IMR-90 (cell line): Measurements from ENCODE around the gene UPK3A. TPM values are rescaled to one million over a fixed set of nuclear protein-coding genes. Genes with fewer than 3 reads are reported as not detected.

Experiments used
- ATAC-seq: fragments of 200-7000 bp; cut with Tn5 transposase; 2 replicates; pipeline ENCODE4 v1.9.1; 2020; ENCODE audit warnings: low read depth, mild to moderate bottlenecking, moderate library complexity
- BruUV-seq: library from RNA; stranded (reverse); fragments of 400-500 nt; replicated peaks from 2 replicates; lab custom pipeline; 2021; lab: Mats Ljungman, UMichigan
- CTCF ChIA-PET: fragments of 300-600 bp; formaldehyde crosslinking; extraction: SDS; loops from one replicate; lab custom pipeline; 2021; ENCODE audit warnings: antibody characterized with exemption; lab: Yijun Ruan, JAX
- POLR2A ChIA-PET: fragments of 300-600 bp; sonication (Branson Sonifier 250); formaldehyde crosslinking; loops from one replicate; lab custom pipeline; 2022; ENCODE audit warnings: antibody characterized with exemption; ENCODE audit not compliant: unreplicated experiment; lab: Charles Lee
- DNase-seq: peaks from one replicate; pipeline ENCODE4 v3.0.0; 2013
- H2AFZ ChIP-seq: replicated peaks from 2 replicates; pipeline ENCODE3; 2013; ENCODE audit warnings: low read length, mild to moderate bottlenecking; ENCODE audit not compliant: poor library complexity
- H2AK5ac ChIP-seq: 2 replicates; pipeline ENCODE4 v1.6.1; 2013; ENCODE audit warnings: low read depth, low read length, inconsistent platforms
- H2AK9ac ChIP-seq: replicated peaks from 2 replicates; pipeline ENCODE3; 2013; ENCODE audit warnings: mild to moderate bottlenecking, low read depth, low read length, moderate library complexity; ENCODE audit not compliant: poor library complexity
- H2BK120ac ChIP-seq: 2 replicates; pipeline ENCODE4 v1.6.1; 2013; ENCODE audit warnings: low read depth, low read length, inconsistent platforms
- H2BK15ac ChIP-seq: 3 replicates; pipeline ENCODE4 v1.6.1; 2013; ENCODE audit warnings: low read depth, low read length, inconsistent platforms
- H2BK20ac ChIP-seq: 2 replicates; pipeline ENCODE4 v1.6.1; 2013; ENCODE audit warnings: low read depth, mild to moderate bottlenecking, inconsistent platforms, low read length, moderate library complexity
- H2BK5ac ChIP-seq: 2 replicates; pipeline ENCODE4 v1.6.1; 2013; ENCODE audit warnings: mild to moderate bottlenecking, low read depth, low read length, inconsistent platforms; ENCODE audit not compliant: poor library complexity, severe bottlenecking
- H3K14ac ChIP-seq: replicated peaks from 2 replicates; pipeline ENCODE4 v1.6.1; 2013; ENCODE audit warnings: low read depth, low read length, inconsistent platforms
- H3K18ac ChIP-seq: 2 replicates; pipeline ENCODE4 v1.6.1; 2013; ENCODE audit warnings: low read depth, low read length, control low read depth
- H3K23ac ChIP-seq: 2 replicates; pipeline ENCODE4 v1.6.1; 2013; ENCODE audit warnings: low read depth, low read length, inconsistent platforms
- H3K27ac ChIP-seq: 2 replicates; pipeline ENCODE4 v1.5.1; 2013; ENCODE audit warnings: mild to moderate bottlenecking, control low read depth, low read length; ENCODE audit not compliant: insufficient read depth
- H3K27me3 ChIP-seq: 2 replicates; pipeline ENCODE4 v1.6.1; 2013; ENCODE audit warnings: low read length; ENCODE audit not compliant: control insufficient read depth, insufficient read depth
- H3K36me3 ChIP-seq: 2 replicates; pipeline ENCODE4 v1.6.1; 2013; ENCODE audit warnings: low read length, mixed read lengths; ENCODE audit not compliant: control insufficient read depth, insufficient read depth
- H3K4ac ChIP-seq: 2 replicates; pipeline ENCODE4 v1.6.1; 2013; ENCODE audit warnings: low read depth, low read length, inconsistent platforms
- H3K4me1 ChIP-seq: 2 replicates; pipeline ENCODE4 v1.6.1; 2013; ENCODE audit warnings: low read length, mixed read lengths; ENCODE audit not compliant: control insufficient read depth, insufficient read depth
- H3K4me2 ChIP-seq: 2 replicates; pipeline ENCODE4 v1.6.1; 2013; ENCODE audit warnings: low read depth, mild to moderate bottlenecking, control low read depth, low read length, moderate library complexity
- H3K4me3 ChIP-seq: 2 replicates; pipeline ENCODE4 v1.5.1; 2013; ENCODE audit warnings: low read depth, mild to moderate bottlenecking, control low read depth, low read length, moderate library complexity; ENCODE audit not compliant: insufficient read depth
- H3K56ac ChIP-seq: 2 replicates; pipeline ENCODE4 v1.6.1; 2013; ENCODE audit warnings: low read length, inconsistent platforms; ENCODE audit not compliant: insufficient read depth; ENCODE audit errors: extremely low read depth
- H3K79me1 ChIP-seq, 2 experiments: 2 replicates each; pipeline ENCODE4 v1.6.1; 2013; ENCODE audit warnings: low read length in 2 of 2, inconsistent platforms in 1 of 2, low read depth in 1 of 2
- H3K9ac ChIP-seq: 2 replicates; pipeline ENCODE4 v1.6.1; 2013; ENCODE audit warnings: low read depth, low read length, control low read depth
- H3K9me1 ChIP-seq: 2 replicates; pipeline ENCODE4 v1.6.1; 2013; ENCODE audit warnings: low read length, inconsistent platforms; ENCODE audit not compliant: insufficient read depth
- H3K9me3 ChIP-seq: 2 replicates; pipeline ENCODE4 v1.6.1; 2013; ENCODE audit warnings: low read length; ENCODE audit not compliant: control insufficient read depth, insufficient read depth
- H4K20me1 ChIP-seq: 2 replicates; pipeline ENCODE4 v1.6.1; 2013; ENCODE audit warnings: low read length, inconsistent platforms; ENCODE audit not compliant: insufficient read depth
- H4K5ac ChIP-seq: 2 replicates; pipeline ENCODE4 v1.6.1; 2013; ENCODE audit warnings: mild to moderate bottlenecking, low read depth, low read length, control low read depth
- H4K8ac ChIP-seq, 2 experiments: 2 replicates each; pipeline ENCODE4 v1.6.1; 2013; ENCODE audit warnings: low read depth in 2 of 2, low read length in 2 of 2, control low read depth in 1 of 2, inconsistent platforms in 1 of 2
- H4K91ac ChIP-seq: 2 replicates; pipeline ENCODE4 v1.6.1; 2013; ENCODE audit warnings: low read depth, low read length, inconsistent platforms; ENCODE audit not compliant: insufficient read depth
- CTCF ChIP-seq: conservative IDR thresholded peaks from 2 replicates; pipeline ENCODE4 v1.5.1; 2012; ENCODE audit warnings: mild to moderate bottlenecking, low read depth, low read length, improper control_type of control experiment
- POLR2A ChIP-seq: IDR thresholded peaks from 2 replicates; pipeline ENCODE4 v1.6.1; 2012; ENCODE audit warnings: mild to moderate bottlenecking, low read depth, low read length
- USF2 ChIP-seq: fragments of 150-350 bp; IDR thresholded peaks from 2 replicates; pipeline ENCODE4 v1.6.1; 2017; ENCODE audit warnings: mild to moderate bottlenecking, antibody characterized with exemption, low read length, low read depth
- WGBS, 2 experiments: methylation state at CpG; one replicate each; pipeline versions ENCODE4 v1.1.5 to v1.1.7; 2013; ENCODE audit warnings: missing lambda C conversion rate in 2 of 2; ENCODE audit not compliant: insufficient read length in 1 of 2; ENCODE audit errors: extremely low coverage in 2 of 2; 5-methylcytosine and 5-hydroxymethylcytosine counted together
- dilution Hi-C: fragments of 300-500 bp; cut with HindIII; formaldehyde crosslinking; loops from one replicate; pipeline ENCODE4 v1.14.3; 2018; ENCODE audit warnings: low sequenced_read_pairs; ENCODE audit not compliant: unreplicated experiment
- in situ Hi-C: fragments of 300-500 bp; cut with MboI; formaldehyde crosslinking; loops from 3 replicates; pipeline ENCODE4 v1.14.3; 2019; ENCODE audit warnings: low sequenced_read_pairs, inconsistent platforms, mixed read lengths
- intact Hi-C: fragments of 100-400 bp; cut with micrococcal nuclease; formaldehyde crosslinking; loops from 2 replicates; pipeline ENCODE4 v1.10.0; 2022
- polyA plus RNA-seq, 3 experiments: library from polyadenylated mRNA; depleted of rRNA; stranded (reverse); fragments of >200 nt; gene quantifications; 2 replicates each; pipeline ENCODE4 v1.2.3, GENCODE V29; 2012; ENCODE audit warnings: low replicate concordance in 1 of 3
- total RNA-seq: library from RNA; depleted of rRNA; stranded (reverse); fragments of >200 nt; gene quantifications from 2 replicates; pipeline ENCODE4 v1.2.3, GENCODE V29; 2012

The UPK3A gene
- total and polyA plus RNA-seq, 2 of the 4 experiments (the other 2 are of a cell fraction), result not detected

- Histone ChIP-seq H3K9me3 (no peaks in the 10 kb centered on the region), H2BK5ac (no peak overlapping the region), H4K8ac (no peak overlapping the region), H3K18ac (no peak overlapping the region), H2AK5ac (no peak overlapping the region), H2AFZ (no peak overlapping the region), H3K14ac (no peak overlapping the region), H3K9ac (no peak overlapping the region), H3K4me1 (peaks cover 2% of the 10 kb centered on the region; the same call in 1 of the 2 replicates), H3K27me3 (no peaks in the 10 kb centered on the region), H4K20me1 (no peaks in the 10 kb centered on the region), H3K27ac (no peak overlapping the region), H3K4me3 (no peak overlapping the region), H2BK15ac (no peak overlapping the region), H3K36me3 (peaks cover 56% of the 10 kb centered on the region), H2BK20ac (no peak overlapping the region), H3K9me1 (peaks cover 6% of the 10 kb centered on the region; the same call in 1 of the 2 replicates), H3K79me1 (peaks cover 3 to 8% of the 10 kb centered on the region in 2 experiments; a peak in 1 of 4 replicates), H2AK9ac (peak overlapping the region; percentile 34), H3K4ac (no peak overlapping the region), H3K4me2 (no peak overlapping the region), H4K5ac (no peak overlapping the region), H2BK120ac (no peak overlapping the region), H3K23ac (no peak overlapping the region), H3K56ac (no peak overlapping the region), H4K91ac (no peak overlapping the region)
- ATAC-seq (no peak), DNase-seq (no peak)
- TF ChIP-seq POLR2A (no peak), CTCF (no peak), USF2 (no peak)
- CTCF ChIA-PET, result no interaction called here
- 100% methylated on average over 1 of the region's 7 CpGs; no CpG with 5 or more reads in 1 of the 2 experiments for WGBS, 2 experiments
- in situ Hi-C loops, result no loop called here
- BruUV-seq, result no TSS peak
- POLR2A ChIA-PET, result no interaction called here
- intact Hi-C loops, result no loop called here
- dilution Hi-C loops, result no loop called here
Measured at GRCh38 chr22:45332001-45332400, 47.3 kb downstream of the UPK3A start.
